Measurements from ENCODE around the gene AHR.

The AHR gene

GRCh38 chr7:17368856-17369524, 70.5 kb downstream of the AHR start:
- Histone ChIP-seq H3K4me1 (ENCODE audit: control insufficient read depth, insufficient read depth, low read length) (0 out of 2 replicates have a peak, but pooled peaks cover 4% of the 10 kb centered on the region), H3K36me3 (ENCODE audit: control insufficient read depth in 2 of 2, insufficient read depth in 1 of 2, low read length in 2 of 2) (no peaks in the 10 kb centered on the region), H3K9me3 (ENCODE audit: control insufficient read depth, insufficient read depth, low read depth, low read length) (no peaks in the 10 kb centered on the region), H3K4me3 (ENCODE audit: low read depth, low read length) (no peak overlapping the region), H3K27ac (ENCODE audit: extremely low read depth, low read depth, low read length) (no peak overlapping the region)
- ChIA-PET POLR2A (no interaction called here), CTCF (interaction anchor here (0.7 kb wide), 1 partner anchor 33 kb away, joined by 3 read pairs; no protein-coding TSS in a partner anchor)
- TF ChIP-seq ZNF48 (tag by site-specific recombination; IDR thresholded peaks at IDR 0.05), result no peak
- TF ChIP-seq PBX3 (CRISPR knock-in tag; IDR thresholded peaks at IDR 0.05), result no peak
- TF ChIP-seq ZNF114 (tag by site-specific recombination; IDR thresholded peaks at IDR 0.05), result no peak
- no peak for TF ChIP-seq ZNF747 (tag by site-specific recombination; IDR thresholded peaks at IDR 0.05)
- TF ChIP-seq OSR2 (tag by site-specific recombination; IDR thresholded peaks at IDR 0.05), result no peak
- TF ChIP-seq TSHZ1 (tag by site-specific recombination; IDR thresholded peaks at IDR 0.05; ENCODE audit: borderline replicate concordance), result no peak
- TF ChIP-seq HOXC10 (CRISPR knock-in tag; IDR thresholded peaks at IDR 0.05), result no peak
- TF ChIP-seq, protein P1, sequence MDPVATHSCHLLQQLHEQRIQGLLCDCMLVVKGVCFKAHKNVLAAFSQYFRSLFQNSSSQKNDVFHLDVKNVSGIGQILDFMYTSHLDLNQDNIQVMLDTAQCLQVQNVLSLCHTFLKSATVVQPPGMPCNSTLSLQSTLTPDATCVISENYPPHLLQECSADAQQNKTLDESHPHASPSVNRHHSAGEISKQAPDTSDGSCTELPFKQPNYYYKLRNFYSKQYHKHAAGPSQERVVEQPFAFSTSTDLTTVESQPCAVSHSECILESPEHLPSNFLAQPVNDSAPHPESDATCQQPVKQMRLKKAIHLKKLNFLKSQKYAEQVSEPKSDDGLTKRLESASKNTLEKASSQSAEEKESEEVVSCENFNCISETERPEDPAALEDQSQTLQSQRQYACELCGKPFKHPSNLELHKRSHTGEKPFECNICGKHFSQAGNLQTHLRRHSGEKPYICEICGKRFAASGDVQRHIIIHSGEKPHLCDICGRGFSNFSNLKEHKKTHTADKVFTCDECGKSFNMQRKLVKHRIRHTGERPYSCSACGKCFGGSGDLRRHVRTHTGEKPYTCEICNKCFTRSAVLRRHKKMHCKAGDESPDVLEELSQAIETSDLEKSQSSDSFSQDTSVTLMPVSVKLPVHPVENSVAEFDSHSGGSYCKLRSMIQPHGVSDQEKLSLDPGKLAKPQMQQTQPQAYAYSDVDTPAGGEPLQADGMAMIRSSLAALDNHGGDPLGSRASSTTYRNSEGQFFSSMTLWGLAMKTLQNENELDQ (tag by site-specific recombination; IDR thresholded peaks at IDR 0.05; ENCODE audit: low read depth), result no peak
- no peak for TF ChIP-seq ZNF366 (tag by site-specific recombination; conservative IDR thresholded peaks at IDR 0.05)
- TF ChIP-seq ZFP3 (tag by site-specific recombination; IDR thresholded peaks at IDR 0.05; ENCODE audit: low read depth), result no peak
- TF ChIP-seq ZNF704 (tag by site-specific recombination; IDR thresholded peaks at IDR 0.05), result no peak
- TF ChIP-seq ZNF121 (tag by site-specific recombination; IDR thresholded peaks at IDR 0.05), result no peak
- no peak for TF ChIP-seq ZNF19 (tag by site-specific recombination; IDR thresholded peaks at IDR 0.05; ENCODE audit: low read depth)
- TF ChIP-seq, protein P2, sequence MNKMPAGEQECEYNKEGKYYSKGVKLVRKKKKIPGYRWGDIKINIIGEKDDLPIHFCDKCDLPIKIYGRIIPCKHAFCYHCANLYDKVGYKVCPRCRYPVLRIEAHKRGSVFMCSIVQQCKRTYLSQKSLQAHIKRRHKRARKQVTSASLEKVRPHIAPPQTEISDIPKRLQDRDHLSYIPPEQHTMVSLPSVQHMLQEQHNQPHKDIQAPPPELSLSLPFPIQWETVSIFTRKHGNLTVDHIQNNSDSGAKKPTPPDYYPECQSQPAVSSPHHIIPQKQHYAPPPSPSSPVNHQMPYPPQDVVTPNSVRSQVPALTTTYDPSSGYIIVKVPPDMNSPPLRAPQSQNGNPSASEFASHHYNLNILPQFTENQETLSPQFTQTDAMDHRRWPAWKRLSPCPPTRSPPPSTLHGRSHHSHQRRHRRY (tag by site-specific recombination; IDR thresholded peaks at IDR 0.05), result no peak
